GM21786 (cell line): ENCODE data around the gene CLIP4.
"Not testable (repeated sequence)": the region's sequence is repeated elsewhere in the genome, so short reads cannot be mapped to it uniquely, and the experiment has no call there.

ENCODE experiments used
- ATAC-seq: cut with Tn5 transposase; IDR thresholded peaks from one replicate; pipeline ENCODE4 v1.9.1; 2021; ENCODE audit not compliant: unreplicated experiment

Gene CLIP4, protein sequence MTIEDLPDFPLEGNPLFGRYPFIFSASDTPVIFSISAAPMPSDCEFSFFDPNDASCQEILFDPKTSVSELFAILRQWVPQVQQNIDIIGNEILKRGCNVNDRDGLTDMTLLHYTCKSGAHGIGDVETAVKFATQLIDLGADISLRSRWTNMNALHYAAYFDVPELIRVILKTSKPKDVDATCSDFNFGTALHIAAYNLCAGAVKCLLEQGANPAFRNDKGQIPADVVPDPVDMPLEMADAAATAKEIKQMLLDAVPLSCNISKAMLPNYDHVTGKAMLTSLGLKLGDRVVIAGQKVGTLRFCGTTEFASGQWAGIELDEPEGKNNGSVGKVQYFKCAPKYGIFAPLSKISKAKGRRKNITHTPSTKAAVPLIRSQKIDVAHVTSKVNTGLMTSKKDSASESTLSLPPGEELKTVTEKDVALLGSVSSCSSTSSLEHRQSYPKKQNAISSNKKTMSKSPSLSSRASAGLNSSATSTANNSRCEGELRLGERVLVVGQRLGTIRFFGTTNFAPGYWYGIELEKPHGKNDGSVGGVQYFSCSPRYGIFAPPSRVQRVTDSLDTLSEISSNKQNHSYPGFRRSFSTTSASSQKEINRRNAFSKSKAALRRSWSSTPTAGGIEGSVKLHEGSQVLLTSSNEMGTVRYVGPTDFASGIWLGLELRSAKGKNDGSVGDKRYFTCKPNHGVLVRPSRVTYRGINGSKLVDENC

DNA sequence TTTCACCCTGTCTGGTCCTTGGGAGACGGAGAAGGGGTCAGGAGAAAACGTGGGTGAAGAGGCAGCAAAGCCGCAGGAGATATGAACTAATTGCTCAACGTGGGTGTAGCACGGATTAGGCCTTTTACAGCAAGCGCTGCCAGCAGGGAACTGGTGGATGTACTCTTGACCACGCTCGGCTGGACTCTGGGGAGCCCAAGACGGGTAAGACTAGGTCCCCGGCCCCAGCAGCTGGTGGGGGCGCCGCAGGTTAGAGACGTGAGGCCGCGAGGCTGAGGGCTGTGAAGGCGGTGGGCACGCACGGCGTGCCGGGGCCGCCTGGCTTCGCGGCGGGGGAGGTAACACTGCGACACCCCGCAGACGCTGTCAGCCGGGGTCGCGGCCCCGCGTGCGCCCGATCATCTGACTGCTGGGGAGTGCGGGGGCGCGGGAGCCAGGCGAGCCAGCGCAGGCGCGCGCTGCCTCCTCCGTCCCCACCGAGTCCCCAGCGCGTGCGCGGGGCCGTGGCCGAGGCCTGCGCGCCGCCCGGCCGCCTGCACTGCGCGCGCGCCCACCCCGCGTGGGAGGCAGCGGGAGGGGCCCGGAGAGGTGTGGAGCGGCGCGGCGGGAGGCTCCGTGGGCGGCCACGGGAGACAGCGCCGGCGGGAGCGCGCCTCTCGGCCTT lies at the start of gene CLIP4:
CLIP4 (plus strand) TSS at position 470 of the 664 bp plus-strand sequence. CDS start 5,974 bp downstream, outside the sequence.
- peak; percentile 37 for ATAC-seq

DNA sequence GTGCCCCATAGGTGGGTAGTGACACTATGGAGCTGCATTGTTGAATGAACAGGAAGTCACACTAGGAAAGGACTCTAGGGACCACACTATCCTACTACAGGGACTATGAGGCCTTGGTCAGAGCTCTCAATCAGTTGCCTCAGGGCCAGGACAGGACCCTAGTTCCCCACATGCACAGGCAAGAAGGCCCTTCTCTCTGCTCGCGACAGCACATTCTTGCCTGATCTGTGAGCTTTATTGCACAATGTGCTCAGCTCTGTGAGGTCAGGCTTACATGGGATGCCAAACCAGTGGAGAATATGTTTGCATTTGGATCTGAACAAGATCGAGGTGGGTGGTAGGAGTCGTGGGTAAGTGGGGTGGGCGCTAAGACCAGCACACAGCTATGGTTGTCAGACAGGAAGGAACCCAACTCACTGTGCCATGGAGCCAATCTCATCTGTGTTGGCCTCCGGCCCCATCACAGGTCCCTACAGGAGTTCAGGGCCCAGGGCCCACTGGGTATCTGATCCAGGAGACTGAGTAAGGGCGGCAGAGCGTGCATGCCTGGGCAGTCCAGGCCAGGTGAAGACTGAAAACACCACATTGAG lies 48.8 kb upstream of the CLIP4 start:
- no peak for ATAC-seq

DNA sequence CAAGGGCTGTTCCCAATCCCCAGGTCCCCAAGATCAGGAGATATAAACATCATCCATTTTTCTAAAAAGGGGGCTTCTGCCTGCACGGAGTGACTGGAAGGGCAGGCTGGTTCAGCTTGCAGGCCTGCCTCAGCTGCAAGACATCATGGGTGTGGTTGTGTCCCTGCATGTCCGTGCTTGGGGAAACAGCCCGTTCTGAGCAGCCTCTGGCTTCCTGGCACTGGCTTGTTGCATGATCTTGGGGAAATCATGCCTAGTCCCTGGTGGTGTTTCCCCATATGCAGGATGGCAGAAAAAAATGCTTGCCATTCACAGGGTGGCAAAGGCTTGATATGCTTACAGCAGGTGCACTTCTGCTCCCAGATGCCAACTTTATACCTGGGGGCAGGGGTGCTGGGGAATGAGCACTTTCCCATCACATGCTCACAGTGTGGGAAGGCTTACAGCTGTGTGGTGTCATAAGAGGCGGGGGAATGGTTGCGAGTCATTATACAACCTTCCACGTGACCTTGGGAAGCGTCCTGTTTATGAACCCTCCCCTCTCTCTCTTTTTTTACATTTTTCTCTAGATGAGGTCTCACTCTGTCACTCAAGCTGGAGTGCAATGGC lies 48.1 kb upstream of the CLIP4 start:
- ATAC-seq, result no peak

DNA sequence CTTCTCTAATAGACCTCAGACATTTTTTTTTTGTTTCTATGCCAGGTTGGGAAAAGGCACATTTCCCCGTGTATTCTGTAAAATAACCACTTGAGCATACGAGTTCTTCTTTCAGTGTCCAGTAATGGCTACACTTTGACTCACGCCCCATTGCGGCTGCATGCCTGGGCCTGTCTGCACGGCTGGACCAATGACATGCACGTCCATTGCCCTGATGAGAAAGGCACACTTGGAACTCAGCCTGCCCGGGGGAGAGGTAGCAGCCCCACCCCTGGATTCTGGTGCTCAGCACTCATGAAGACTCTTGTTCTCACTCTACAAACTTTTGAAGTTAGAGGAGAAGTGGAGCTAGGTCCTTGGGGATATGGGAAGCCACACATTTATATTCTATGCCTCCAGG lies 46.7 kb upstream of the CLIP4 start:
- ATAC-seq, result no peak

DNA sequence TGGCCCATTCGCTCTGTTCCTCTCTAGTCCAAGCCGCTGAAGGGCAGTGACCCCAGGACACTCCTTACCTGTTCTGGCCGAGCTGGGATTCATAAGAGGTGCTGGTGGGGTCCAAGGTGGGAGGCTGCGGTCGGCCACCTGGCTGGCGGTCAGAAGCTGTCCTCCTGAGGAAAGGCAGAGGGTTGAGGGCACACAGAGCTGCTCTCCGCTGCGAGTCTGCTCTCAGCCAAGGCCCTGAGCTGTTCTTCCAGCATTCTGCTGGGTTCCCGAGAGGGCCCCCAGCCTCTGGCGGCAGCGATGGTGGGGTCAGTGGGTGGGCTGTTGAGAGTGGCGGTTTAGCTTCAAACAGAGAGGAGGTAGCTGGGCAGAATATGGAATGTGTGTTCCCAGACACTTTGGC lies 44.7 kb upstream of the CLIP4 start:
- ATAC-seq, result no peak

DNA sequence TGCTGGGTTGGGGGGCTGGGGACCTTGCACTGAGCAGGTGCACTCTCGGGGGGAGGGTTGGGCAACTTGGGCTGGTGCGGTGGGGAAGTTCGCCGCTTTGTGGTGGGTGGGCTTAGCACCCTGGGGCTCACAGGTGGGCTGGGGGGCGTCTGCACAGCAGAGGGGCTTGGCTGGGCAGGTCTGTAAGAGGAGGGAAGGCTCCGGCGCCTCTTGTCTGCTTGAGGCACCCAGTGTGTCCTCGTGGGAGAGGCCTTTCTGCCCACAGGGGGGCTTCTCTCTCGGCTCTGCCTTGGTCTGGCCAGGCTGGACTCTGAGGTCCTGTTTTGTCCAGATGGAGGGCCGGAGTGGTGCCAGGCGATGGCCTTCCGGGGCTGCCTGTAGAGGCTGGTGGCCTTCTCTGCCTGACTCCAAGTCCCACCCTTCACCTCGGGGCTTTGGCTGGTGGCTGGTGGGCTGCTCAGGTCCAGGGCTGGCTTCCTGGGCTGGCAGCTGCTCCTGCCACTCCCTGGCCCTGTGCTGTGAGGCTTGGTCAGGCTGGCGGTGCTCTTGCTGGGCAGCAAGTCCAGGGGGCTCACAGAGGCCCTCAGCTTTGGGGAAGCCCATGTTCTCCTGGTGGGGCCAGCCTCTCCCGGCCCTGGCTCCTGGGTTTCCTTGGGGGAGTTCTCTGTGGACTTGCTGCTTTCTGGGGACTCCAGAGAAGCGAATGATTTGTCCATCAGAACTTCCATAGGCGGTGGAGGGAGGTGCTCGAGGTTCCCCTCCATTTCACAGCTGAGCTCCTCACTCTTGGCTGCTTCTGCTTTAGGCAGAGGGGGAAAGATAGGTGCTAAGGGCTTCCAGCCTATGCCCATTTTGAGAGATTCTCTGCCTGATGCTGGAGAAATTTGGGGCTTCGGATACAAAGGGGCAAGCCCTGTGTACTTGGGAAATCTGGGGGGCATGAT lies 43.9 kb upstream of the CLIP4 start:
- no peak for ATAC-seq

DNA sequence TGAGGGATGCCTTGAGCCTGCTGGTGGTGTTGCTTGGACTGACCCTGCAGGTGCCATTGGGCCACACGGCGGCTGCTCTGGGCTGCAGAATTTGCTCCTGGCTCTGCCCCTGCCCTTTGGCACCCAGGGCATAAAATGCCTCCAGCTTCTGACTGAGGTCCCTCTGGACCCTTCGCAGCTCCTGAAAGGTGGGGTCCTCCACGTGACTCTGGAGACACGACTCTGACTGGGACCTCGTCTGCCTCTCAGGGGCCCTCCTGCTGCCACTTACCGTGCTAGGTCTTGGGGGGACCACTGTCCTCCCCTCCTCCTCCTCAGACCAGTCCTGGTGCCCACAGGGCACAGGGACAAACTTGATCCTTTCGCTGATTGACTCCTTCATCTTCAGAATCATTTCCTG lies 43.0 kb upstream of the CLIP4 start:
- ATAC-seq, result no peak

DNA sequence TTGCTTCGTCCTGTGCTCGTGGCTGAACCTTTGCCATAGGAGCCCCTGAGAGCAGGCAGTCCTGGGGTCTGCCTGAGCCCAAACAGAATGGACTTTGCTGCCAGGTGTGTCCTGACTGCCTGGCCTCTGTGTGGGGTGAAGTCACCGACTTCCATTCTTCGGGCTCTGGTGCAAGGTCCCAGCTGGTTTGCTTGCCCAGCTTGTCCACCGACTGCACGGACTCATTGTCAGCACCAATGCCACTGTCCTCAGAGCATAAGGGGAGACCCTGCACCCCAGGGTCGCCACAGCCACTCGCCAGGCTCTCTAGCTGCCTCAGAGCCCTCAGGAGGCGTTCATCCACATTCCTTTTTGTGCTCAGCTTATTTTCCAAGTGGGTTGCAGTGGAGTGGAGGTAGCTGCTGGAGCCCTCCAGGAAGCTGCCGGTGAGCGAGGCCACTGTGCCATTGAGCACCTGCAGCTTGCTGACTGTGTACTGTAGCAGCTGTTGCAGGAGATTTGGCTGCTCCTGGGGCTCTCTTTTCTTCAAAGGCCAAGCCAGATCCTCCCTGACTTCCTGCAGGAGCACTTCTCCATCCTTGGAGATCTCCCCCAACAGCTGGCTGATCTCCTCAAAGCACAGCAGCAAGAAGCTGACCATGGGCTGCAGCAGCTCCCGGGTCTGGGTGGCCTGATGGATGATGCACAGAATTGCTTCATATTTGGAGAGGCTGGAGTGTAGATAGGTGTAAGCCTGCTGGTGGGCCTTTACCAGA lies 42.1 kb upstream of the CLIP4 start:
- no peak for ATAC-seq

DNA sequence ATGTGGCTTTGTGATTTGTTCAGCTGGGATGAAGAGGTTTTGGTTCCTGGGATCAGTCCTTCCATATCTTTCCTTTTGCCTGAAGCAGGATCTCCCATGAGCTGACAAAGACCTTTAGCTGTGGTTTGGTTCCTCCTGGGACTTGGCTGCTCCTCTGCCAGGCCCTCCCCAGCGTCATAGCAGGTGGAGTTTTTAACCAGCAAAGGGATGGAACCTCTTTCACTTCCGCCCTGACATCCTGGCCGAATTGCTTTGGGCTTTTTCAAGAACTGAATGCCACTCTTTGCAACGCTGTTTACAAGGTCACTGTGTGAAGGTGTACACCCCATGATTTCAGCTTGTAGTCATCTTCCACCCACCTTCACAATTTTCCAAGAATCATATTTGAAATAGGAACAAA lies 41.3 kb upstream of the CLIP4 start:
- ATAC-seq, result no peak

DNA sequence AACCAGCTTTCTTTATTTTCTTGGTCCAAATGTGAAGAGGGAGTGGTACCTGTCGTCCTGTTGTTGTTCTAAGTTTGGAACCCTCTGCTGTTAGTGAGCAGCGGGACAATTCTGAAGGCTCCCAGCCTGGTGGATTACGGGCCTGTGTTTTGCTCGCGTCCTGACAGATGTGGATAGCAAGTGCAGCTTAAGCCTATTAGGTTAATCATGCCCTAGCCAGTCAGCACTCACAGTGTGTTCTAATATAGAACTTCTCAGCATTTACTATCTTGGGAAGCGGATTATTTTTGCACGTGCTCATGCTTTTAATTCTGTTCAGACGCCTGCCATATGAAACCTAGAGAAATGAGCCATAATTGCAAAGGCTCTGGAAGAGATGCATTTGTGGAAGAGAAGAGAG lies 40.8 kb upstream of the CLIP4 start, which contains the start of gene PCARE:
PCARE (minus strand) TSS at position 113 of the 400 bp plus-strand sequence. CDS start 262 bp downstream, outside the sequence.
- no peak for ATAC-seq

DNA sequence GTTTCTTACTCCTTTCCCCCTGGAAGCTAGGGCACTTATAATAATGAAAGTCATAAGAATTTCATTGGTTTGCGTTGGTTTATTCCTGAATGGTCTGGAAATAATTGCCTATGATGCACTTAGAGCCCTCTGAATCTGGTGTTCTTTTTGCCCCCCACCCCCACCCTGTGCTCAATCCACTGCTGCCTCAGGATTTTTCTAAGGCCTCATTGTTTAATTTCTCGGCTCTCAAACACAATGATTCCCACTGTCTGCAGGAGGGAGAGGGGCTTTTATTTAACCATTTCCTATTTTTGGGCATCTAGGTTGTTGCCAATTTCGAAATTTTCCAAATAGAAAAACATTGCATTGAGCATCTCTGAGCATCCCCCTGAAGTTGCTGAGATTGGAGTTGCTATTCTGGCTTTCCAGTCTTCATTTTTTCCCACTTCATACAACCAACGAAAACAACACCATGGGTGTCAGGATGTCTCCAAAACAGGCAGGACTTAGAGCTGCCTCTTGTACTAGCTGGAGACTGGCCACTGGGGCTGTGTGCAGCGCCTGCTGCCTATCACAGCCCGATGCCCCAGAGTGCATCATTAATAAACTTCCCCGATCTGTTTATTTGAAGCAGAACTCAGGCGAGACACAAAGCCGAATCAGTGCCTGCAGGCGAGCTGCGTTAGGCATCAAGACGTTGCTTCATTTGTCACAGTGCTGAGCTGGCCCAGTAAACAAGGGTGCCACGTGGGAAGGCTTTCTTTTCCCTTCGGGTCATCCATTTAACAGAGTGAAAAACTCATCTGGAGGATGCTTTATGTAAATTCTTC lies 39.1 kb upstream of the CLIP4 start:
- ATAC-seq, result no peak

DNA sequence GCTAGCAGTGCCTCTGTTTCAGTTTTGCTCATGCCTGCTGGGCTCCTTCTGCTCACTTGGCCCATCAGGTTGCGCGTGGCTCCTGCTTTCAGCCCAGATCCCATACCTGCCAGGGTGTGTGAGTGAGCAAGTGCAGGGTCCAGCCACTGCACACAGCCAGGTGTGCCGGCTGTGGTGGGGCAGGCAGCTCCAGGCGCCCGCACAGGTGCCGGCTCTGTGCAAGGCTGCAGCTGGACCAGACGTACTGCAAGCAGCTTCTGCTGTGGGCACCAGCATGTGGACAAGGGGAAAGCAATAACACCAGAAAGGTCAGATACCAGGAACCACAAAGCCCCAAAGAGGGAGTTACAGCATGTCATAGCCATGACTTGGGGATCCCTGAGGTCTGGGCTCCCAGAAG lies 35.3 kb upstream of the CLIP4 start:
- no peak for ATAC-seq

DNA sequence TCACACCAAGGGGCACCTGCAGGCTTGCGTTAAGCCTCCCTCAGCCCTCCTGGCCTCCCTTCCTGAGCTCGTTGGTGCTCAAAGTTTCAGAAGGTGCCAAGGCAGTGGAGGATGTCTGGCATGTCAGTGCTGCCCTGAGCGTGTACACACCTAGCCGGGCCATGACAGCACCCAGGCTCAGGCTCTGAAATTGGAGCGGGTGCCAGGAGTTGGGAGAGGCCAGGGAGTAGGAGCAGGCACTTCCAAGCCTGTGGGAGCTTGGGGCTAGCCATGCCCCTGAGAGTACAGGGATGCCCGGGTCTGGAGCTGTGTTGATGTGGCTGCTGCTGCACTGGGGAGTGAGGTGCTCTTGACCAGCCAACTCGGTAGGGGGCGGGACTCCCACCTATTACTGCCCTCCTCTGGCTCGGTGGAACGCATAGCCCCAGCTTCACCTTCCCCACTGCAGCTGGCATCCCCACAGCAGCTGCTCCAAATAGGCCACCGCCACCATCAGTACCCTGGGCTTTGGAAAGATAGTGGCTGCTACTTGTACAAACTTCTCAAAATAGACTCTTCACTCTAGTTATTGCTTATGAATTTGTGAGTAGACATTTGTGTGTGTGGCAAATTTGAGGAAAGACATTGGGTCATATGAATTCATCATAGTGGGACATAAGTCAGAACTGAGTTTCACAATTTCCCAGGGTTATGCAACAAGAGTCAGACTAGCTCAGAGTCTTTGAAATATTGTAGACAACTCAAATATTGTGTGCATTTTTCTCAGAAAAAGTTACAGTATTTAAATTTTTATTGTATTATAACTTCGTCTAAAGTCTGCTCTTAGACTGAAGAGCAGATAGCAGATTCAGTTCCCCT lies 34.1 kb upstream of the CLIP4 start:
- ATAC-seq, result no peak

DNA sequence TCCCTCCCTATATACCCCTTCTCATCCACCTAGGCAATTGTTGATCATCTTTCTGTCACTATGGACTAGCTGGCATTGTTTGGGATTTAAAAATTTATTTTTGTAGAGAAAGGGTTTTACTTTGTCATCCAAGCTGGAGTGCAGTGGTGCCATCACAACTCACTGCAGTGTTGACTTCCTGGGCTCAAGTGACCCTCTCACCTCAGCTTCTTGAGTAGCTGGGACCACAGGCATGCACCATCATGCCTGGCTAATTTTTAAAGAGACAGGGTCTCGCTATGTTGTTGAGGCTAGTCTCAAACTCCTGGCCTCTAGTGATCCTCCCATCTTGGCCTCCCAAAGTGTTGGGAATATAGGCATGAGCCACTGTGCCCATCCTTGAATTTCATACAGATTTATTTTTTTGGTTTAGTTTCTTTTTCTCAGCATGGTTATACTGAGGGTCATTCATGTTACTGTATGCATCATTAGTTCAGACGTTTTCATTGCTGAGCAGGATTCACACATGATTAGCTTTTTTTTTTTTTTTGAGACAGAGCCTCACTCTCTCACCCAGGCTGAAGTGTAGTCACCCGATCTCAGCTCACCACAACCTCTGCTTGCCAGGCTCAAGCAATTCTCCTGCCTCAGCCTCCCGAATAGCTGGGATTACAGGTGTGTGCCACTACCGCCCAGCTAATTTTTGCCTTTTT lies 32.3 kb upstream of the CLIP4 start:
- peak; percentile 87 for ATAC-seq

DNA sequence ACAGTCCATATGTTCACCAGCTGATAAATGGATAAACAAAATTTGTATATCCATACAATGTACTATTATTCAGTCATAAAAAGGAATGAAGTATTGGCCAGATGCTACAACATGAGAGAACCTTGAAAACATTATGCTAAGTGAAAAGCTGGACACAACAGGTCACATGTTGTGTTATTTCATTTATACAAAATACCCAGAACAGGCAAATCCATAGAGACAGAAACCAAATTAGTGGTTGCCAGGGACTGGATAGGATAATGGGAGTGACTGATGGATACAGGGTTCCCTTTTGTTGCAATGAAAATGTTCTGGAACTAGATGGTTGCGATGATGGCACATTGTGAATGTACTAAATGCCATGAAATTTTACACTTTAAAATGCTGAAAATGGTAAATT lies 30.7 kb upstream of the CLIP4 start:
- ATAC-seq, result no peak

DNA sequence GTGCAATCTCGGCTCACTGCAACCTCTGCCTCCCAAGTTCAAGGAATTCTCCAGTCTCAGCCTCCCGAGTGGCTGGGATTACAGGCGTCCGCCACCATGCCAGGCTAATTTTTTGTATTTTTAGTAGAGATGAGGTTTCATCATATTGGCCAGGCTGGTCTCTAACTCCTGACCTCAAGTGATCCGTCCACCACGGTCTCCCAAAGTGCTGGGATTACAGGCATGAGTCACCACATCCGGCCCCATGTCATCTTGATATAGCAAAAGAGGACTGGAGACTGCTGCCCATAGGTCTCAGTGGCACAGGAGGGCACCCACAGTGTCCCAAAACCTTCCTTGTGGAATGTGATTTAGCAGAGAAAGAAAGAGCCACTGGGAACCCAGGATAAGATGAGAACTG lies 24.9 kb upstream of the CLIP4 start:
- not testable (repeated sequence) for ATAC-seq

DNA sequence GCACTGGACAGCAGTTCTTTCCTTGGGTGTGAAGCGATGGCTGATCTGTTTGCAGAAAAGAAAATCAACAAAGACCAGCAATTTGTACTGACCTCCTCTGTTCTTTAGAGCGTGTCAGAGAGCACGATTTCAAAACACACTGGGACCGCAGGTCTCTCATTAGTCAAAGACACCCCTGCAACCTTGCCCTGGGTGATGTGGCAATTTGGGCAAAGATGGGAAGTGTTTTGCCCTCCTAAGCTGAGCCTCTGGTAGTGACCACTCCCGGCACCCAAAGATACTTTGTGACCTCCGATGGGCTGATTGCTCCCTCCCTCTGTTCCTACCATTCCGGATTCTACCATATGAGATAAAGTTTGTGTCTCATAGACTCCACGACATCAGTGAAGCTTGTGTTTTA lies 18.2 kb upstream of the CLIP4 start:
- ATAC-seq, result no peak
